Ammon's horn (tissue), 1 donor: ENCODE measurements around the gene RAB23.
A peak's percentile ranks its signal among the peaks of the same experiment; 100 is the strongest.

ENCODE experiments used
- DNase-seq: peaks from one replicate; pipeline ENCODE4 v3.0.0-alpha.2; 2016; ENCODE audit warnings: low spot score

RAB23 gene

GRCh38 chr6:57180596-57180995 lies 41.5 kb downstream of the RAB23 start:
- DNase-seq: no peak

GRCh38 chr6:57177545-57178265 lies 44.4 kb downstream of the RAB23 start:
- DNase-seq: no peak

- no peak for DNase-seq
These were observed 47.6 kb downstream of the RAB23 start for GRCh38 chr6:57174511-57174907.

DNA sequence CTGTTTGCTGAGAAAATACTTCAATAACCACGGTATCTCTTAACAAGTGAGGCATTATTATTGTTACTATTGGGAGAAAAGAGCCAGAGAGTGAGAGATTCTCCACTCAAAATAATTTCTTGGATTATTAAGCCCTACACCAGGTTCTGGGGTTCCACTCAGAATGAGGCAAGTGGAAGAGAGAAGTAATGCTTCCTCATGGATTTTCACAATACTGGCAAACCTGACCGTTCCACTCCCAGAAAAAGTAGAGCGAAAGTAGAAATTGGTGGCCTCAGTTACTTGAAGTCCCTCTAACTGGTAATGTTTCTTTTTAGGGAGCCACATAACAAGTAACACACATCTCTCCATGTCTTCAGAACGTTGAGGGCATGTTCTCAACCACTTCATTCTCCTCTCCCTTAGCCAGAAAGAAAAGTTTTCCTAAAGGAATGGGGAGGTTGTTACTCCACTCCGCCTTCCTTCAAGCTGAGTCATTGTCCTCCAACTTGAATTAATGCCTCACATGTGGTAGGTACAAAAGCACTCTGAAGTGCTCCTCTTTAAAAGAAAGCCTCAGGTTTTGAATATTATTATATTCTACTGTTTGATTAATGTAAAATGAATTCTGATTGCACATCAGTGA lies 48.1 kb downstream of the RAB23 start:
- DNase-seq: no peak

- peak; percentile 19 for DNase-seq
These were observed 48.8 kb downstream of the RAB23 start for GRCh38 chr6:57173056-57173885.

DNA sequence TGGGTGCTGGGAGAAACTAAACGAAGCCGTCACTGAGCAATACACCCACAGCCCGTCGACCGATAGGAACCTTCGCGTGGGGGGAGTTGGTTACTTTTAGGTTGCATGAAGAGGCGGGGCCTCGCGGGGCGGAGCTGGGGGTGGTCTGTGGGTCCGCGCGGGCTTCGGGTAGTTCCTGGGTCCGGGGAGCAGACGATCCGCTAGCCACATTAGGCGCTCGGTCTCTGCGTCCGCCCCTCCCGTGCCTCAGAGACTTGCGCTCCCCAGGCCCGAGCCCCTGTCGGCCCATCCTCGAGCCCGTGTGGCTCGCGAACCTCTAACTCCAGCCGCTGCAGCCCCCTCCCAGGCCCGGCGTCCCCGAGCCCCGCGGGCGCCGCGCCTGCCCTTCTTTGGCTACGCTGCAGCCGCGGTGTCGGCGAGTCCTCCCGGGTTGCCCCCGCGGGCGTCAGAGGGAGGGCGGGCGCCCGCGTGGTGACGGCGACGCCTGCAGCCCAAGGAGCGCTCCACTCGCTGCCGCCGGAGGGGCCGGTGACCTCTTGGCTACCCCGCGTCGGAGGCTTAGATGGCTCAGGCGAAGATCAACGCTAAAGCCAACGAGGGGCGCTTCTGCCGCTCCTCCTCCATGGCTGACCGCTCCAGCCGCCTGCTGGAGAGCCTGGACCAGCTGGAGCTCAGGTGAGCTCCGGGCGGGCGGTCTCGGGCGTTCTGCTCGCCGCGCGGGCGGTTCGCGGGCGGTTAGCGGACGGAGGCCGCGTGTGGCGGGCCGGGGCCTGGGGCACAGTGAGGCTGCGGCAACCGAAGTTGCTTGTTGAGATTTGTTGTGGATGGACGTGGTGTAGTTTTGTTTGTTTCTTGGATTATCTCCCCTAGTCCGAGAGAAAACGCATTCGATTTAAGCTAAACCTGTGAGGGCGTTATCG lies 49.7 kb downstream of the RAB23 start, which contains the start of gene BAG2:
Gene BAG2 (plus strand): TSS at position 191 of the 920 bp plus-strand sequence. CDS start 372 bp downstream, at position 563.
- peak; percentile 82 for DNase-seq

- no peak for DNase-seq
These were observed 57.0 kb downstream of the RAB23 start for GRCh38 chr6:57165080-57165479.

DNA sequence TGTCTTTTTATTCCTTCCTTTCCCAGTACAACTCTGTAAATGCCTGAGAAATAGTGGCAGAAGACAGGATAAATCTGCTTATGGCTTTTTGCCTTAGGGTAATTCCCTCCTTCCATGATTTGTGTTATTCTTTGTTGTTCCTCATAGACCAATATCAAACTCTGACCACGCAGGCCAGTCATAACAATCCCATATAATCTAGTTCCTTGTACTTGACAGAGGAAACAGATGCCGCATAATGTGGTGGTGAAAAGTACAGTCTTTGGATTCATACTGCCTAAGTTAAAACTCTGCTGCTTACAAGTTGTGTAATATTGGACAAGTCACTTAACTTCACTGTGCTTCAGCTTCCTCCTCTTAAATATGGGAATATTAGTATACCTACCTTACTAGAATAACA lies 58.2 kb downstream of the RAB23 start:
- DNase-seq: no peak

GRCh38 chr6:57162516-57162915 lies 59.6 kb downstream of the RAB23 start:
- DNase-seq: no peak

GRCh38 chr6:57162028-57162427 lies 60.1 kb downstream of the RAB23 start:
- DNase-seq: no peak

GRCh38 chr6:57159127-57159526 lies 63.0 kb downstream of the RAB23 start:
- no peak for DNase-seq

DNA sequence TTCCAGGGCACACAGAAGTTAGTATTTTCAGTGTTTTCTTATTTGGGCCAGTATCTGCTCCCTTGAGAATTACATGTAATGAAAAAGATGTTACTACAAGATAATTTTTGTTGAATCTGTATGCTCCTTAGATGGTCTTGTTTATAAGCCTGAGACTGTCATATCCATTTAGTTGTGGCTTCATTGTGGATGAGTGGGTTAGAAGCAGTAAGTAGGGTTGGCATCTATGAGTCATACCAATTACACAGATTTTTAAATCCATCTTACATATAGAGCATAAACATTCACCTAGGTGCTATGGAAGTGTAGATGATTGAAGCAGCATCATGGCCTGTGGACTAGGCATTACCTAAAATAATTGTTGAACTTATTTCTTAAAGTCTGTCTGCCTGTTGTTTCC lies 63.4 kb downstream of the RAB23 start:
- no peak for DNase-seq

DNA sequence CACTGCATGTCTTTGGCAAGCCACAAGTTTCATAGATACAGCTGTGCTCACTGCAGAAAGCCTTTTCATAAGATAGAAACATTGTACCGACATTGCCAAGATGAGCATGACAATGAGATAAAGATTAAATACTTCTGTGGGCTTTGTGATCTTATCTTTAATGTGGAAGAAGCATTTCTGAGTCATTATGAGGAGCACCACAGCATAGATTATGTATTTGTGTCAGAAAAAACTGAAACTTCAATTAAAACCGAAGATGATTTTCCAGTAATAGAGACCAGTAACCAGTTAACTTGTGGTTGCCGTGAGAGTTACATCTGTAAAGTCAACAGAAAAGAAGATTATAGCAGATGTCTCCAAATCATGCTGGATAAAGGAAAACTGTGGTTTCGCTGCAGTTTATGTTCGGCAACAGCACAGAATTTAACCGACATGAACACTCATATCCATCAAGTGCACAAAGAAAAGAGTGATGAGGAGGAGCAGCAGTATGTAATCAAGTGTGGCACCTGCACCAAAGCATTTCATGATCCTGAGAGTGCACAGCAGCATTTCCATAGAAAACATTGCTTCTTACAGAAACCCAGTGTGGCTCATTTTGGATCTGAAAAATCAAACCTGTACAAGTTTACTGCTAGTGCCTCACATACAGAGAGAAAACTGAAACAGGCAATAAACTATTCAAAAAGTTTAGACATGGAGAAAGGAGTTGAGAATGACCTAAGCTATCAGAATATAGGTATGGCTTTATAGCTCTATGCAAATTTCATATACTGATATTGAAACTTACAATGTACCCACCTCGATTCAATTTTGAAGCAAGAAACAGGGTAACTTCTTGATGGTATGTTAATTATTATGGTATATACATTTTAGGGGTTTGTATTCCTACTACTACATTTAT lies 73.9 kb downstream of the RAB23 start:
- no peak for DNase-seq

DNA sequence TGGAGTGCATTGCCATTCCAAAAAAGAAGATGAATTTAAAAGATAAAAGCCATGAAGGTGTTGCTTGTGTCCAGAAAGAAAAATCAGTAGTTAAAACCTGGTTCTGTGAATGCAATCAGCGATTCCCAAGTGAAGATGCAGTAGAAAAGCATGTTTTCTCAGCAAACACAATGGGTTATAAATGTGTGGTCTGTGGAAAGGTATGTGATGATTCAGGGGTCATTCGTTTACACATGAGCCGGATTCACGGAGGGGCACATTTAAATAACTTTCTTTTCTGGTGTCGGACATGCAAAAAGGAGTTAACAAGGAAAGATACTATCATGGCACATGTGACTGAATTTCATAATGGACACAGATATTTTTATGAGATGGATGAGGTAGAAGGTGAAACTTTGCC lies 74.7 kb downstream of the RAB23 start:
- no peak for DNase-seq

DNA sequence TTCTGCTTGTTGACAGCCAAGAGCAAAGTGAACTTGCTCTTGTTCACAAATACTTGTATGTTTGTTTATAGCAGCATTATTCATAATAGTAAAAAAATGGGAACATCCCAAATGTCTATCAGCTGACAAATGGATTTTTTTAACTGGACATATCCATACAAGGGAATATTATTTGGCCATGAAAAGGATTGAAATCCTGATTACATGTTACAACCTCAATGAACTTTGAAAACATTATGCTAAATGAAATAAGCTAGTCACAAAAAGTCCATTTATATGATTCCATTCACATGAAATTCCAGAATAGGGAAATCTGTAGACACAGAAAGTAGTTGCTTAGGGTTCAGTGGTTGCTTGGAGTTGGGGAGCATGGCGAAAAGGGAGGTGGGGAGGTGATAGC lies 78.4 kb downstream of the RAB23 start:
- no peak for DNase-seq

DNA sequence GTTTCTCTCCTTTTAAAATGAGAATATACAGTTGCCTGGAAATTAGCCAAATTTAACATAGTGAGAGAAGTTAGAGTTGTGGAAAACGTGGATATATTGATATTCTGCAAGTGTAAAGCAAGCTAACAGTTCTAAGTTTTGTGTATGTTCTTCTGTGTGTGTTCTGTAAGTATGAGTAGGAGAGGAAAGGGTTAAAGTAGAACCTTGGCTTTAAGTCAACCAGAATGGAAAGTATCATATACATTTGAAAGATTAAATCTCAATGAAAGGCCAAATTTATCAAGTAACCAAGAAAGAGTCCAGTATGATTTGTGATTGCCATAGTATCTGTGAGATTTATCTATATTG lies 80.0 kb downstream of the RAB23 start:
- DNase-seq: no peak

DNA sequence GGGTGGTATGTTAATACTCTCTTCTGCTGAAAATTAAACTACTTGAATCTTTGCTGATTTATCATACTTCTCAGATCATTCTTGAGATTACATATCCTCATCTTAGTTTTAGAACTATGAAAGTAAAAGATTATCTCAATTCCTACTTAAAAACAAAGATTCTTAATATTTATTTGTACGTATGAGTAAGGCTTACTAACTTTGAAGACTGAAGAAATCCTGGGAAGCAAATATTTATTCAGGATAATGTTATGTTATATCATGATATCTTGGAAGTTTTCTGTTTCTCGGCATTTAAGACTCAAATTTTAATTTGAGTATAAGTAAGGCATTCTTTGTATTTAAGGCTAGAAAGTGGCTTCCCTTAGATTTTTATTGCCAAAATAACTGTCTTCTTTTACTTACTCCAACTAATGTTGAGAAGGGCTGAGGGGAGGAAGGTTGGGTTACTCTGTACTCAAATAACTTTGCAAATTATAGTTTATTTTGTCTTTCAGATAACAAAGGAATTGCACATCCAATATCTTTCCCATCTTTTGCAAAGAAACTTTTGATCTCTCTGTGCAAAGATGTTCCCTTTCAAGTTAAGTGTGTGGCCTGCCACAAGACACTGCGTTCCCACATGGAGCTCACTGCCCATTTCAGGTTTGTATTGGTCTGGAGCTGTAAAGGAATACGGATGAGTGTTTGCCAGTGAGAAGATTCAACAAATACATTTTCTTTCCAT lies 80.5 kb downstream of the RAB23 start:
- DNase-seq: no peak

DNA sequence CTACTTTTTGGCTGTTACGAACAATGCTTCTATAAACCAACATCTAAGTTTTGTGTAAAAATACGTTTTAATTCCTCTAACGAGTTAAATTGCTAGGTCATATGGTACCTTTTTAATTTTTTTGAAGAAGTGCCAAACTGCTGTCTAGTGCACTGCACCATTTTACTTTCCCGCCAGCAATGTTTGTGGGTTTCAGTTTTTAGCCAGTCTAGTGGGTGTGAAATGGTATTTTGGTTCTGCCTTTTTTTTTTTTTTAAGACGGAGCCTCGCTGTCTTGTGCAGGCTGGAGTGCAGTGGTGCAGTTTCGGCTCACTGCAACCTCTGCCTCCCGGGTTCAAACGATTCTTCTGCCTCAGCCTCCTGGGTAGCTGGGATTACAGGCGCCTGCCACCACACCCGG lies 84.1 kb downstream of the RAB23 start:
- DNase-seq: no peak

GRCh38 chr6:57137350-57137749 lies 84.8 kb downstream of the RAB23 start:
- DNase-seq: no peak
